Esophagus squamous epithelium (tissue), 5 donors: Measurements from ENCODE around the gene ZNF699. TPM values are rescaled to one million over a fixed set of nuclear protein-coding genes. Genes with fewer than 3 reads are reported as not detected.
"Not testable (repeated sequence)": the region's sequence is repeated elsewhere in the genome, so short reads cannot be mapped to it uniquely, and the experiment has no call there.

Experiments
- DNase-seq: peaks from one replicate; lab custom pipeline; 2025; lab: John Stamatoyannopoulos, UW
- H3K27ac ChIP-seq, 4 donors: fragments of 200-600 bp; sonication (generic); one replicate each; pipeline ENCODE4 v1.5.1; 2016 to 2019; ENCODE audit warnings: mild to moderate bottlenecking in 1 of 4
- H3K27me3 ChIP-seq, 4 donors: fragments of 200-600 bp; sonication (generic); 1 replicate in 3 of 4; 2 replicates in 1 of 4; pipeline versions ENCODE4 v1.5.1 to v1.6.0; 2017 to 2021; ENCODE audit warnings: antibody characterized with exemption in 1 of 4
- H3K36me3 ChIP-seq, 3 donors: fragments of 200-600 bp; sonication (generic); one replicate each; pipeline ENCODE4 v1.5.1; 2016 to 2019
- H3K4me1 ChIP-seq, 3 donors: fragments of 200-600 bp; sonication (generic); one replicate each; pipeline ENCODE4 v1.5.1; 2017 to 2019
- H3K4me3 ChIP-seq, 4 donors: fragments of 200-600 bp; sonication (generic); 1 replicate in 3 of 4; 2 replicates in 1 of 4; pipeline ENCODE4 v1.5.1; 2016 to 2019; ENCODE audit warnings: mild to moderate bottlenecking in 2 of 4, moderate library complexity in 1 of 4
- H3K9me3 ChIP-seq, 3 donors: fragments of 200-600 bp; sonication (generic); one replicate each; pipeline ENCODE4 v1.5.1; 2016 to 2019
- CTCF ChIP-seq, 6 experiments: fragments of 450-650 bp in 4 of 6; fragments of 200-600 bp in 2 of 6; sonication (generic) in 2 of 6; IDR thresholded peaks; one replicate each; pipeline ENCODE4 v1.5.1; 2016 to 2019; ENCODE audit warnings: antibody characterized with exemption in 6 of 6, mild to moderate bottlenecking in 4 of 6, moderate library complexity in 4 of 6
- POLR2A ChIP-seq, 4 donors: fragments of 450-650 bp; IDR thresholded peaks; one replicate each; pipeline ENCODE4 v1.6.1; 2017; ENCODE audit warnings: antibody characterized with exemption in 4 of 4, mild to moderate bottlenecking in 4 of 4, moderate library complexity in 3 of 4
- WGBS, 2 donors: methylation state at CpG; one replicate each; pipeline ENCODE4 v1.1.5; 2018; 5-methylcytosine and 5-hydroxymethylcytosine counted together
- intact Hi-C: fragments of 100-400 bp; cut with DNase I; formaldehyde crosslinking; loops from one replicate; pipeline ENCODE4 v1.15.0; 2022
- total RNA-seq, 4 donors: library from RNA; depleted of rRNA; stranded (reverse); fragments of >200 nt; gene quantifications; one replicate each; pipeline ENCODE4 v1.1.0, GENCODE V29; 2016
- donor health status: DM: yes; HTN: yes; CAD: no.

ZNF699 gene
- total RNA-seq, 4 donors from 2014 or later, result 4.3 to 17.7 (median 4.5) TPM

GRCh38 chr19:9323919-9324583 lies 14.4 kb upstream of the ZNF699 start, which contains the start of gene ZNF559:
Gene ZNF559, plus strand, starts transcription at chr19:9324179. Its CDS starts 14,371 bp downstream, at chr19:9338550.
- H3K27ac ChIP-seq, result peak within 1 kb of the TSS; percentile 86 to 95 (median 92)
- H3K4me3 ChIP-seq, result peak within 1 kb of the TSS; percentile 72 to 89 (median 83)
- peaks cover 0 to 58% (median 21%) of the 10 kb centered on the region in 3 donors for H3K9me3 ChIP-seq
- intact Hi-C loops, result no loop called here
- 0 to 5% methylated on average over 2 to 5 of the region's 48 CpGs for WGBS, 2 donors
- H3K4me1 ChIP-seq, result peaks cover 0 to 20% (median 8%) of the 10 kb centered on the region in 3 donors
- peak; percentile 68 for DNase-seq
- TF ChIP-seq POLR2A (IDR thresholded peaks at IDR 0.05), result peak in 1 of 4 donors; percentile 8
- peak in 4 of 6 experiments; percentile 15 to 38 (median 32) for TF ChIP-seq CTCF (IDR thresholded peaks at IDR 0.05)
- H3K36me3 ChIP-seq, result peaks cover 0 to 21% (median 0%) of the 10 kb centered on the region in 3 donors
- no peaks in the 10 kb centered on the region for H3K27me3 ChIP-seq

- Histone ChIP-seq H3K9me3 (peaks cover 0 to 53% (median 16%) of the 10 kb centered on the region in 3 donors), H3K36me3 (peaks cover 0 to 17% (median 0%) of the 10 kb centered on the region in 3 donors), H3K4me1 (peaks cover 0 to 20% (median 8%) of the 10 kb centered on the region in 3 donors), H3K27me3 (no peaks in the 10 kb centered on the region), H3K4me3 (peak overlapping the region; percentile 72 to 89 (median 83)), H3K27ac (peak overlapping the region; percentile 86 to 95 (median 92))
- TF ChIP-seq POLR2A (IDR thresholded peaks at IDR 0.05), result no peak
- TF ChIP-seq CTCF (IDR thresholded peaks at IDR 0.05), result no peak
- 3 to 10% methylated on average over 8 to 9 of the region's 9 CpGs for WGBS, 2 donors
- intact Hi-C loops, result no loop called here
- DNase-seq, result no peak
Measured at GRCh38 chr19:9323557-9323918, 13.9 kb upstream of the ZNF699 start.

- H3K27me3 ChIP-seq, H3K36me3 ChIP-seq, H3K4me3 ChIP-seq, DNase-seq, H3K27ac ChIP-seq, intact Hi-C loops: not testable (repeated sequence)
- 90 to 96% methylated on average over 4 to 7 of the region's 10 CpGs for WGBS, 2 donors
- H3K9me3 ChIP-seq, result peaks cover 0 to 43% (median 8%) of the 10 kb centered on the region in 3 donors
- H3K4me1 ChIP-seq, result peaks cover 0 to 20% (median 8%) of the 10 kb centered on the region in 3 donors
Measured at GRCh38 chr19:9322201-9322600, 12.6 kb upstream of the ZNF699 start.

- H3K36me3 ChIP-seq, DNase-seq, H3K27me3 ChIP-seq, H3K27ac ChIP-seq, intact Hi-C loops, H3K4me3 ChIP-seq: not testable (repeated sequence)
- Histone ChIP-seq H3K9me3 (peaks cover 0 to 38% (median 5%) of the 10 kb centered on the region in 3 donors), H3K4me1 (peaks cover 0 to 20% (median 8%) of the 10 kb centered on the region in 3 donors)
- WGBS, 2 donors, result no CpG with 5 or more reads among the region's 14 CpGs
Measured at GRCh38 chr19:9321756-9322155, 12.1 kb upstream of the ZNF699 start.

- H3K4me3 ChIP-seq, result no peak overlapping the region
- peaks cover 0 to 20% (median 8%) of the 10 kb centered on the region in 3 donors for H3K4me1 ChIP-seq
- peaks cover 0 to 34% (median 2%) of the 10 kb centered on the region in 3 donors for H3K9me3 ChIP-seq
- no peak for DNase-seq
- H3K36me3 ChIP-seq, result no peaks in the 10 kb centered on the region
- TF ChIP-seq POLR2A (IDR thresholded peaks at IDR 0.05) (no peak), CTCF (IDR thresholded peaks at IDR 0.05) (no peak)
- no peak overlapping the region for H3K27ac ChIP-seq
- 91 to 98% methylated on average over 6 to 18 of the region's 23 CpGs for WGBS, 2 donors
- intact Hi-C loops, result no loop called here
- no peaks in the 10 kb centered on the region for H3K27me3 ChIP-seq
Measured at GRCh38 chr19:9321338-9321737, 11.7 kb upstream of the ZNF699 start.

GRCh38 chr19:9313756-9314155 lies 4.1 kb upstream of the ZNF699 start:
- Histone ChIP-seq H3K4me3 (no peak overlapping the region), H3K9me3 (peaks cover 0 to 20% (median 0%) of the 10 kb centered on the region in 3 donors), H3K27me3 (no peaks in the 10 kb centered on the region), H3K36me3 (no peaks in the 10 kb centered on the region), H3K4me1 (peaks cover 0 to 8% (median under 1%) of the 10 kb centered on the region in 3 donors), H3K27ac (no peak overlapping the region)
- intact Hi-C loops, result loop anchor here (10.0 kb wide), 1 partner anchor 471 kb away; no protein-coding TSS in a partner anchor
- no peak for DNase-seq
- no peak for TF ChIP-seq CTCF (IDR thresholded peaks at IDR 0.05)
- TF ChIP-seq POLR2A (IDR thresholded peaks at IDR 0.05), result no peak
- WGBS, 2 donors, result 73 to 82% methylated on average over 3 to 4 of the region's 4 CpGs
